ENCODE measurements around the gene ARHGAP18.

ARHGAP18 gene

GRCh38 chr6:129671442-129672340 lies 38.3 kb downstream of the ARHGAP18 start:
- TF ChIP-seq CTCF (conservative IDR thresholded peaks at IDR 0.05; ENCODE audit: low read depth): no peak
- no peak for DNase-seq (ENCODE audit: low spot score)
- H3K27ac ChIP-seq: peak overlapping the region; percentile 75
- ChIA-PET POLR2A (ENCODE audit: low non-redundant PET) (no interaction called here), CTCF (interaction anchor here (0.7 kb wide), 1 partner anchor 932 kb away, joined by 3 read pairs; no protein-coding TSS in a partner anchor)

- H3K27ac ChIP-seq: no peak overlapping the region
- no peak for DNase-seq (ENCODE audit: low spot score)
- ChIA-PET CTCF (no interaction called here), POLR2A (ENCODE audit: low non-redundant PET) (no interaction called here)
- TF ChIP-seq CTCF (conservative IDR thresholded peaks at IDR 0.05; ENCODE audit: low read depth): no peak
Measured at GRCh38 chr6:129670634-129671033, 39.3 kb downstream of the ARHGAP18 start.

GRCh38 chr6:129667621-129668020 lies 42.4 kb downstream of the ARHGAP18 start:
- POLR2A ChIA-PET (ENCODE audit: low non-redundant PET): no interaction called here
- H3K27ac ChIP-seq: no peak overlapping the region
- CTCF ChIA-PET: interaction anchor here (1.1 kb wide), 1 partner anchor 20 kb away, joined by 3 read pairs; no protein-coding TSS in a partner anchor
- no peak for TF ChIP-seq CTCF (conservative IDR thresholded peaks at IDR 0.05; ENCODE audit: low read depth)
- no peak for DNase-seq (ENCODE audit: low spot score)

- TF ChIP-seq CTCF (conservative IDR thresholded peaks at IDR 0.05; ENCODE audit: low read depth): no peak
- CTCF ChIA-PET: no interaction called here
- POLR2A ChIA-PET (ENCODE audit: low non-redundant PET): no interaction called here
- no peak overlapping the region for H3K27ac ChIP-seq
- DNase-seq (ENCODE audit: low spot score): no peak
Measured at GRCh38 chr6:129667034-129667433, 42.9 kb downstream of the ARHGAP18 start.

GRCh38 chr6:129665555-129665954 lies 44.4 kb downstream of the ARHGAP18 start:
- H3K27ac ChIP-seq: no peak overlapping the region
- POLR2A ChIA-PET (ENCODE audit: low non-redundant PET): no interaction called here
- no peak for TF ChIP-seq CTCF (conservative IDR thresholded peaks at IDR 0.05; ENCODE audit: low read depth)
- no peak for DNase-seq (ENCODE audit: low spot score)
- CTCF ChIA-PET: interaction anchor here (0.6 to 0.7 kb wide), 2 partner anchors 8 to 738 kb away, joined by 3 to 4 read pairs; no protein-coding TSS in a partner anchor

GRCh38 chr6:129663531-129663930 lies 46.4 kb downstream of the ARHGAP18 start:
- no peak overlapping the region for H3K27ac ChIP-seq
- POLR2A ChIA-PET (ENCODE audit: low non-redundant PET): no interaction called here
- no peak for DNase-seq (ENCODE audit: low spot score)
- no peak for TF ChIP-seq CTCF (conservative IDR thresholded peaks at IDR 0.05; ENCODE audit: low read depth)
- CTCF ChIA-PET: no interaction called here

Data from RWPE1 (cell line).